ENCODE results near the gene BEST3.
"Not testable (repeated sequence)": the region's sequence is repeated elsewhere in the genome, so short reads cannot be mapped to it uniquely, and the experiment has no call there.

BEST3 gene

GRCh38 chr12:69616025-69616424, 83.1 kb downstream of the BEST3 start:
- DNase-seq (ENCODE audit: low read depth, low spot score): no peak
- Histone ChIP-seq H3K27me3 (ENCODE audit: insufficient read depth, insufficient read length) (no peaks in the 10 kb centered on the region), H3K36me3 (ENCODE audit: insufficient read depth, insufficient read length, low read length) (no peaks in the 10 kb centered on the region), H3K4me3 (ENCODE audit: insufficient read length, low read depth) (no peak overlapping the region), H3K4me1 (ENCODE audit: insufficient read depth, insufficient read length) (no peaks in the 10 kb centered on the region), H3K9me3 (ENCODE audit: insufficient read depth, low read length) (no peaks in the 10 kb centered on the region), H3K9ac (ENCODE audit: insufficient read length, low read depth) (no peak overlapping the region)
- TF ChIP-seq YY1 (IDR thresholded peaks at IDR 0.05; ENCODE audit: insufficient read depth, insufficient read length) (no peak), SUZ12 (IDR thresholded peaks at IDR 0.05; ENCODE audit: extremely low read depth, insufficient read depth, insufficient read length) (no peak), ZNF274 (IDR thresholded peaks at IDR 0.05; ENCODE audit: low read depth, low read length) (no peak)

DNA sequence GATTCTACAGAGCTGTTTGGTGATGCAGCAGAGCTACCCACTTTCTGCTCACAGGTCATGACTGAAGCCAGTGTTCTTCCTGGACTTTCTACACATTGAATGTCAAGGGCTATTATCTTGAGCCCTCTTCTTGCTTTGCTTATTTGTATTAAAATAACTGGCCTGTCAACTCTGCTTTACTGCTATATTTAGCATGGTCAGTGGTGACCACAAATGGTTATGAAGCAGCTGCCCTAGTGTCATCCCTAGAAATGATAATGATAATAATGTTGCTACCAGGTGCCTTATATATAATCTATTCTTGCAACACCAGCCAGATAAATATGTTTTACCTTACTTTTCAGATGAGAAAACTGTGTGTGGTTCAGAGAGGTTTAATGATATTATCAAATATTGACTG, 85.8 kb downstream of the BEST3 start:
- Histone ChIP-seq H3K36me3 (ENCODE audit: insufficient read depth, insufficient read length, low read length) (no peaks in the 10 kb centered on the region), H3K9me3 (ENCODE audit: insufficient read depth, low read length) (no peaks in the 10 kb centered on the region), H3K4me3 (ENCODE audit: insufficient read length, low read depth) (no peak overlapping the region), H3K9ac (ENCODE audit: insufficient read length, low read depth) (no peak overlapping the region), H3K27me3 (ENCODE audit: insufficient read depth, insufficient read length) (no peaks in the 10 kb centered on the region), H3K4me1 (ENCODE audit: insufficient read depth, insufficient read length) (no peaks in the 10 kb centered on the region)
- TF ChIP-seq YY1 (IDR thresholded peaks at IDR 0.05; ENCODE audit: insufficient read depth, insufficient read length) (no peak), SUZ12 (IDR thresholded peaks at IDR 0.05; ENCODE audit: extremely low read depth, insufficient read depth, insufficient read length) (no peak)
- no peak for DNase-seq (ENCODE audit: low read depth, low spot score)

GRCh38 chr12:69610729-69611128, 88.4 kb downstream of the BEST3 start, which contains the start of gene LRRC10:
Gene LRRC10 (minus strand): TSS chr12:69610907. CDS start chr12:69610838, 69 bp downstream.
- H3K9me3 ChIP-seq (ENCODE audit: insufficient read depth, low read length): no peaks in the 10 kb centered on the region
- no peak within 1 kb of the TSS for H3K9ac ChIP-seq (ENCODE audit: insufficient read length, low read depth)
- TF ChIP-seq ZNF274 (IDR thresholded peaks at IDR 0.05; ENCODE audit: low read depth, low read length) (no peak), YY1 (IDR thresholded peaks at IDR 0.05; ENCODE audit: insufficient read depth, insufficient read length) (no peak), SUZ12 (IDR thresholded peaks at IDR 0.05; ENCODE audit: extremely low read depth, insufficient read depth, insufficient read length) (no peak)
- H3K36me3 ChIP-seq (ENCODE audit: insufficient read depth, insufficient read length, low read length): no peaks in the 10 kb centered on the region
- no peaks in the 10 kb centered on the region for H3K27me3 ChIP-seq (ENCODE audit: insufficient read depth, insufficient read length)
- no peak for DNase-seq (ENCODE audit: low read depth, low spot score)
- H3K4me1 ChIP-seq (ENCODE audit: insufficient read depth, insufficient read length): no peaks in the 10 kb centered on the region
- no peak within 1 kb of the TSS for H3K4me3 ChIP-seq (ENCODE audit: insufficient read length, low read depth)

DNA sequence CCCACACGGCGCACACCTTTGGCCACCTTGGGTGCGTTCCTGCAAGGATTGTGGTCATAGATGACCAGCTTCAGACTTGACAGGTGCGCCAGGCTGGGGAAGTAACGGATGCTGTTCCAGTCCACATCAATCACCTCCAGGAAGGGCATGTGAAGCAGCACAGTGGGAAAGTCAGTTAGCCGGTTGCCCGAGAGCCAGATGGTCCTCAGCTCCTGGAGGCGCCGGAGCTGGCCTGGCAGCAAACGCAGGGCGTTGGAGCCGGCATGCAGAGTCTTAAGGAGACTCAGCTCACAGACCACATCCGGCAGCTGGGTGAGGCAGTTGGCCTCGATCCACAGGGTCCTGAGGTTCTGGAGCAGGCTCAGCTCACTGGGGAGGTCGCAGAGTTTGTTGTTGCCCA, 89.0 kb downstream of the BEST3 start:
- no peaks in the 10 kb centered on the region for H3K27me3 ChIP-seq (ENCODE audit: insufficient read depth, insufficient read length)
- H3K4me1 ChIP-seq (ENCODE audit: insufficient read depth, insufficient read length): no peaks in the 10 kb centered on the region
- no peaks in the 10 kb centered on the region for H3K9me3 ChIP-seq (ENCODE audit: insufficient read depth, low read length)
- no peak overlapping the region for H3K9ac ChIP-seq (ENCODE audit: insufficient read length, low read depth)
- no peaks in the 10 kb centered on the region for H3K36me3 ChIP-seq (ENCODE audit: insufficient read depth, insufficient read length, low read length)
- DNase-seq (ENCODE audit: low read depth, low spot score): no peak
- no peak overlapping the region for H3K4me3 ChIP-seq (ENCODE audit: insufficient read length, low read depth)
- TF ChIP-seq YY1 (IDR thresholded peaks at IDR 0.05; ENCODE audit: insufficient read depth, insufficient read length) (no peak), SUZ12 (IDR thresholded peaks at IDR 0.05; ENCODE audit: extremely low read depth, insufficient read depth, insufficient read length) (no peak)

DNA sequence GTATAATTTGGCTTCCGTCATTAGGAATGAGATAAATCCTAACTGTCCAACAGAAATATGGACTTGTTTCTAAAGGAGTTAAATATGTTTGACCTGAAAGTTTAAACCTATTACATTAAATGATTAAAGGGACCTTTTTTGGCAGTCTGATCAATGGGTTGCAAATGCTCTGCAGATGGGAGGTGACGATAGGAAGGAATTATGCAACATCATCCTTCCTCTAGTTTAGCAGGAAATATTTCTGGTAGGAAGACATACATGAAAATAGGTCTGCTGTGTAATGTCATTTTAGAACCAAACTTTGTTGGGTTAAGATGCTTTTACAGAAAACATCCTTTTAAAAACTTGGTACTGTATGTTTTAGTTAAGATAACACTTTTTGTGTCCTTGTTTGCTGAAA, 91.0 kb downstream of the BEST3 start:
- H3K27me3 ChIP-seq (ENCODE audit: insufficient read depth, insufficient read length): no peaks in the 10 kb centered on the region
- no peak for TF ChIP-seq YY1 (IDR thresholded peaks at IDR 0.05; ENCODE audit: insufficient read depth, insufficient read length)
- no peak for TF ChIP-seq SUZ12 (IDR thresholded peaks at IDR 0.05; ENCODE audit: extremely low read depth, insufficient read depth, insufficient read length)
- no peak overlapping the region for H3K9ac ChIP-seq (ENCODE audit: insufficient read length, low read depth)
- DNase-seq (ENCODE audit: low read depth, low spot score): no peak
- H3K4me1 ChIP-seq (ENCODE audit: insufficient read depth, insufficient read length): no peaks in the 10 kb centered on the region
- peaks cover 4% of the 10 kb centered on the region for H3K36me3 ChIP-seq (ENCODE audit: insufficient read depth, insufficient read length, low read length)
- H3K4me3 ChIP-seq (ENCODE audit: insufficient read length, low read depth): no peak overlapping the region
- no peaks in the 10 kb centered on the region for H3K9me3 ChIP-seq (ENCODE audit: insufficient read depth, low read length)

DNA sequence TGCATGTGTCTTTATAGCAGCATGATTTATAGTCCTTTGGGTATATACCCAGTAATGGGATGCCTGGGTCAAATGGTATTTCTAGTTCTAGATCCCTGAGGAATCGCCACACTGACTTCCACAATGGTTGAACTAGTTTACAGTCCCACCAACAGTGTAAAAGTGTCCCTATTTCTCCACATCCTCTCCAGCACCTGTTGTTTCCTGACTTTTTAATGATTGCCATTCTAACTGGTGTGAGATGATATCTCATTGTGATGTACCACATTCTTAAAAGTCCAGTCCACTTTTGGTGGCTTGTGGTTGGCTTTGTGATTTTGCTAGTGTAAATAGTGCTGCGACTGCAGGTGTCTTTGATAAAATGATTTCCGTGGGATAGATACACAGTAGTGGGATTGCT, 94.8 kb downstream of the BEST3 start:
- not testable (repeated sequence) for H3K27me3 ChIP-seq (ENCODE audit: insufficient read depth, insufficient read length); H3K4me1 ChIP-seq (ENCODE audit: insufficient read depth, insufficient read length); H3K9ac ChIP-seq (ENCODE audit: insufficient read length, low read depth)

More for the DNA sequence above, 94.8 kb downstream of the BEST3 start:
- H3K9me3 ChIP-seq (ENCODE audit: insufficient read depth, low read length); DNase-seq (ENCODE audit: low read depth, low spot score); H3K4me3 ChIP-seq (ENCODE audit: insufficient read length, low read depth): not testable (repeated sequence)
- peaks cover 41% of the 10 kb centered on the region for H3K36me3 ChIP-seq (ENCODE audit: insufficient read depth, insufficient read length, low read length)

Measured in NT2/D1 (cell line).